ENCODE results near the gene KLHDC4. TPM values are rescaled to one million over a fixed set of nuclear protein-coding genes. Genes with fewer than 3 reads are reported as not detected.

The KLHDC4 gene
- total RNA-seq, 1 experiment from 2014 or later = 76.2 TPM

DNA sequence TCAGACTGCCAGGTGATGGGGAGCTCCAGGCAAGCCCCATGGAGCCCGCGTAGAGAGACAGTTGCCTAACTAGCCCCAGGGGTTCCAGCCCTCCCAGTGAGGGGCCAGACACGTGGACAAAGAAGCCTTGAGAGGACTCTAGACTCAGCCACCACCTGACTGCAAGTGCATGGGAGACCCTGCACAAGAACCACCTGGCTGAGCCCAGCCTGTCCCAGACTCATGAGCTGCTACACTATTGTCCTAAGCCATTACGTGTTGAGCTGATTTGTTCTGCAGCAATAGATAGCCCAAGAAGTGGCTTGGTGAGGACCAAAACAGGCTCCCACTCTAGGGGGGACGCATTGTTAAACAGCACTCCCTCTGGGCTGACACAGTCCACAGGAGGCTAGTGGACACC, 37.6 kb upstream of the KLHDC4 start:
- Histone ChIP-seq H3K4ac (ENCODE audit: low read depth, low read length) (no peak overlapping the region), H4K5ac (ENCODE audit: insufficient read length, low read depth, low read length) (no peak overlapping the region), H3K14ac (ENCODE audit: insufficient read depth, low read length) (no peak overlapping the region), H2BK5ac (ENCODE audit: insufficient read length, low read length) (no peak overlapping the region), H3T11ph (ENCODE audit: low read length) (no peak overlapping the region), H3K4me1 (ENCODE audit: insufficient read depth, low read length) (no peaks in the 10 kb centered on the region), H2BK12ac (ENCODE audit: insufficient read length, low read depth, low read length) (no peak overlapping the region), H2AFZ (ENCODE audit: low read length) (no peak overlapping the region), H3K23me2 (ENCODE audit: insufficient read length, low read depth, low read length, poor library complexity, severe bottlenecking) (no peaks in the 10 kb centered on the region), H3K79me1 (ENCODE audit: insufficient read depth, low read depth, low read length, poor library complexity, severe bottlenecking) (no peaks in the 10 kb centered on the region), H3K79me2 (ENCODE audit: insufficient read depth, low read length) (no peaks in the 10 kb centered on the region), H3K27ac (ENCODE audit: insufficient read length, low read depth, low read length) (no peak overlapping the region), H2BK20ac (ENCODE audit: low read depth, low read length, poor library complexity, severe bottlenecking) (no peak overlapping the region), H4K8ac (replicated peaks; ENCODE audit: insufficient read length, low read depth, low read length) (no peak overlapping the region), H2AK5ac (ENCODE audit: insufficient read length, low read length) (no peak overlapping the region), H3K56ac (ENCODE audit: insufficient read length, low read depth, low read length) (no peak overlapping the region), H3K9ac (ENCODE audit: extremely low read depth, insufficient read length, low read length) (no peak overlapping the region), H4K91ac (ENCODE audit: insufficient read length, low read depth, low read length) (no peak overlapping the region), H3K23ac (ENCODE audit: insufficient read length, low read depth, low read length) (no peak overlapping the region), H2BK120ac (ENCODE audit: low read depth, low read length, poor library complexity, severe bottlenecking) (no peak overlapping the region), H3K4me2 (ENCODE audit: insufficient read depth, insufficient read length, low read length) (no peak overlapping the region), H3K27me3 (ENCODE audit: insufficient read depth, low read length) (no peaks in the 10 kb centered on the region), H3K9me3 (ENCODE audit: control insufficient read depth, low read depth, low read length) (no peaks in the 10 kb centered on the region), H3K18ac (ENCODE audit: insufficient read length, low read depth, low read length) (no peak overlapping the region), H4K20me1 (ENCODE audit: control insufficient read depth, insufficient read depth, insufficient read length) (no peaks in the 10 kb centered on the region), H2BK15ac (ENCODE audit: low read depth, low read length) (no peak overlapping the region)
- H3K9me3 Mint-ChIP-seq = peaks cover 0 to 3% of the 10 kb centered on the region in 2 experiments; a peak in 1 of 5 replicates
- no peak for TF ChIP-seq CTCF (conservative IDR thresholded peaks at IDR 0.05)
- DNase-seq = no peak
- H3K27me3 Mint-ChIP-seq (ENCODE audit: low read depth) = peaks cover 5% of the 10 kb centered on the region
- no CpG with 5 or more reads among the region's 5 CpGs for WGBS (ENCODE audit: extremely low coverage, insufficient read length, low lambda C conversion rate)
- no peaks in the 10 kb centered on the region; a peak in 1 of 7 replicates for H3K36me3 Mint-ChIP-seq (ENCODE audit: insufficient read depth in 1 of 3, low read depth in 3 of 3)
- H3K4me3 Mint-ChIP-seq = no peak overlapping the region
- H3K4me1 Mint-ChIP-seq = peaks cover 9 to 10% of the 10 kb centered on the region in 2 experiments
- H3K27ac Mint-ChIP-seq = no peak overlapping the region; a peak in 1 of 7 replicates

Data from H9 (cell line).